Measurements from ENCODE around the gene CUL2. TPM values are rescaled to one million over a fixed set of nuclear protein-coding genes. Genes with fewer than 3 reads are reported as not detected.

CUL2 gene
- 23.7 and 26.9 TPM in 2 replicates for total RNA-seq

GRCh38 chr10:35090162-35090954 is at the start of gene CUL2:
TSS of gene CUL2 (minus strand) at chr10:35090341. CDS start at chr10:35071317, 19,024 bp downstream.

GRCh38 chr10:35126530-35127288 is 36.6 kb upstream of the CUL2 start, which contains the start of gene CREM:
TSS of gene CREM (plus strand) at chr10:35126846. CDS start at chr10:35137836, 10,990 bp downstream.

Other genes with a start within 250 kb of the CUL2 start
- gene CREM, start 36.5 kb upstream of the CUL2 start, total RNA-seq = 61.5 and 125 TPM in 2 replicates
- gene CCNY, start 246.2 kb upstream of the CUL2 start, total RNA-seq = 73.7 and 88.6 TPM in 2 replicates